Cerebellar cortex (tissue), 1 donor: ENCODE results near the gene ERCC5.
A peak's percentile ranks its signal among the peaks of the same experiment; 100 is the strongest.

Source experiments
- DNase-seq: peaks from one replicate; pipeline ENCODE4 v3.0.0-alpha.2; 2015; ENCODE audit warnings: low spot score

ERCC5 gene

GRCh38 chr13:102892503-102892902 is 46.7 kb downstream of the ERCC5 start:
- no peak for DNase-seq

- peak; percentile 64 for DNase-seq
Measured at GRCh38 chr13:102897371-102898138, 51.7 kb downstream of the ERCC5 start.

- DNase-seq, result no peak
Measured at GRCh38 chr13:102900193-102900608, 54.4 kb downstream of the ERCC5 start.

GRCh38 chr13:102901056-102901455 is 55.2 kb downstream of the ERCC5 start:
- no peak for DNase-seq

GRCh38 chr13:102901615-102902305 is 55.9 kb downstream of the ERCC5 start:
- DNase-seq, result no peak

- DNase-seq, result no peak
Measured at GRCh38 chr13:102902789-102903347, 57.0 kb downstream of the ERCC5 start.

- DNase-seq, result peak; percentile 81
Measured at GRCh38 chr13:102903659-102904407, 58.0 kb downstream of the ERCC5 start.

GRCh38 chr13:102904408-102904862 is 58.6 kb downstream of the ERCC5 start:
- DNase-seq, result no peak

GRCh38 chr13:102905905-102906771 is 60.3 kb downstream of the ERCC5 start:
- DNase-seq, result no peak

- DNase-seq, result no peak
Measured at GRCh38 chr13:102907016-102907756, 61.4 kb downstream of the ERCC5 start.

- no peak for DNase-seq
Measured at GRCh38 chr13:102907886-102908515, 62.2 kb downstream of the ERCC5 start.

GRCh38 chr13:102909971-102910370 is 64.1 kb downstream of the ERCC5 start:
- no peak for DNase-seq

GRCh38 chr13:102911336-102911735 is 65.5 kb downstream of the ERCC5 start:
- no peak for DNase-seq

GRCh38 chr13:102912599-102912998 is 66.8 kb downstream of the ERCC5 start:
- DNase-seq, result no peak

GRCh38 chr13:102913914-102914313 is 68.1 kb downstream of the ERCC5 start:
- DNase-seq, result peak; percentile 94

- DNase-seq, result no peak
Measured at GRCh38 chr13:102914339-102914930, 68.6 kb downstream of the ERCC5 start.

- DNase-seq, result no peak
Measured at GRCh38 chr13:102915393-102915930, 69.6 kb downstream of the ERCC5 start.

- no peak for DNase-seq
Measured at GRCh38 chr13:102917019-102917418, 71.2 kb downstream of the ERCC5 start.

GRCh38 chr13:102922184-102922583 is 76.4 kb downstream of the ERCC5 start:
- DNase-seq, result no peak
